H1 (cell line): ENCODE data around the gene TP53BP1. TPM values are rescaled to one million over a fixed set of nuclear protein-coding genes. Genes with fewer than 3 reads are reported as not detected.

ENCODE experiments used
- ASH2L ChIP-seq: fragments of 200-600, 300-600 bp; sonication (generic); IDR thresholded peaks from one replicate; pipeline ENCODE4 v1.7.1; 2017; ENCODE audit warnings: low read length
- CREB1 ChIP-seq: IDR thresholded peaks from 2 replicates; pipeline ENCODE4 v1.6.1; 2012; ENCODE audit warnings: inconsistent platforms
- CTBP2 ChIP-seq: IDR thresholded peaks from 2 replicates; pipeline ENCODE4 v1.7.0; 2011; ENCODE audit warnings: borderline replicate concordance, mild to moderate bottlenecking, moderate library complexity, mixed read lengths, low read length; ENCODE audit not compliant: insufficient read depth, insufficient read length
- FOSL1 ChIP-seq: IDR thresholded peaks from 2 replicates; pipeline ENCODE4 v1.6.1; 2011; ENCODE audit warnings: mild to moderate bottlenecking, low read depth, low read length, moderate library complexity; ENCODE audit not compliant: insufficient read depth
- GABPA ChIP-seq: IDR thresholded peaks from 2 replicates; pipeline ENCODE4 v1.6.1; 2011; ENCODE audit warnings: mild to moderate bottlenecking, low read length, moderate library complexity, borderline replicate concordance; ENCODE audit not compliant: insufficient read depth
- HDAC2 ChIP-seq, 2 experiments: fragments of 300-600 bp in 1 of 2; sonication (generic) in 1 of 2; IDR thresholded peaks; 2 replicates each; pipeline ENCODE4 v1.6.1; 2011 to 2012; ENCODE audit warnings: low read depth in 2 of 2, low read length in 2 of 2, mild to moderate bottlenecking in 2 of 2, moderate library complexity in 2 of 2, borderline replicate concordance in 1 of 2, inconsistent platforms in 1 of 2
- polyA plus RNA-seq, 7 experiments: library from polyadenylated mRNA; depleted of rRNA in 3 of 7; stranded (reverse) in 5 of 7; unstranded in 2 of 7; fragments of >200 nt in 5 of 7; fragments of 200-250 nt in 2 of 7; gene quantifications; 1 replicate in 5 of 7; 2 replicates in 1 of 7; 4 replicates in 1 of 7; pipeline versions ENCODE4 v1.2.1 to v1.2.3, GENCODE V29; 2011 to 2013; ENCODE audit warnings: missing spikeins in 2 of 7, mixed read lengths in 2 of 7
- total RNA-seq: library from RNA; stranded (reverse); fragmentation: NEBNext Ultra II Directional; extraction: Animal tissue kit (Norgen Biotek cat#: 25700); gene quantifications from 2 replicates; pipeline ENCODE4 v1.2.1, GENCODE V29; 2021
- TF ChIP-seq, protein P1 (sequence below): fragments of 300-600 bp; sonication (generic); IDR thresholded peaks from 2 replicates; pipeline ENCODE4 v1.7.1; 2012; ENCODE audit warnings: low read length, moderate library complexity, mild to moderate bottlenecking, inconsistent platforms; ENCODE audit not compliant: insufficient replicate concordance

The TP53BP1 gene
- total and polyA plus RNA-seq, 2 of the 8 experiments (the other 6 are each of a cell fraction or from before 2014, with no cell fraction given): 34.1 to 63.6 TPM

DNA sequence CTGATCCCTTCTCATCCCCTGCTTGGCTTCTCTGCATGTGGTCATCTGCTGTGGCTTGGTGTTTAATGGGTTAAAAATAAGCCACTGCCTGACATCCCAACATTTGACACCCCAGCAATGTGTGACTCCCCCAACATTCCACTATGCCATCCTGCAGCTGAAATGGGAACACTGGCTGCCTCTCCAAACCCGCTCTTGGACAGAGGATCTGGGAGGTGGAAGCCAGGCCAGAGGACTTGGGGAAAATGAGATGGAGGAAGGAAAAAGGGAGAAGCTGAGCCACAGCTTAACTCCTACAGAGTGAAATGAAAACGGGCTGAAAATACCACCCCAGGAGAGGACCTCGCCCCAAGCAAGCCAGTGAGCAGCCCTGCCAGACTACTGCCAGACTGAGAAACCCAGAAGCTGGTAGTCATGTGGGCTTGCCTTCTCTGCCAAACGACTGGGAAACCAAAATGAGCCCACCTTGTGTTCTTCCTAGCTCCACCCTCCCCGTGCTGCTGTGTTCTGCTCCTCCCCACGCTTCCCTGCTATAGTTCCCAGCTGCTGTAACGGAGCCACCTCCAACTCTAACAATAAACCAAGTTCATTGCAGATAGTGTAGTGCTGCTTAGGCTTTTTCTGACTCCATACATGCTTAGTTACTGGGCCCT, 38.2 kb upstream of the TP53BP1 start (continued):
- TF ChIP-seq, protein P1, sequence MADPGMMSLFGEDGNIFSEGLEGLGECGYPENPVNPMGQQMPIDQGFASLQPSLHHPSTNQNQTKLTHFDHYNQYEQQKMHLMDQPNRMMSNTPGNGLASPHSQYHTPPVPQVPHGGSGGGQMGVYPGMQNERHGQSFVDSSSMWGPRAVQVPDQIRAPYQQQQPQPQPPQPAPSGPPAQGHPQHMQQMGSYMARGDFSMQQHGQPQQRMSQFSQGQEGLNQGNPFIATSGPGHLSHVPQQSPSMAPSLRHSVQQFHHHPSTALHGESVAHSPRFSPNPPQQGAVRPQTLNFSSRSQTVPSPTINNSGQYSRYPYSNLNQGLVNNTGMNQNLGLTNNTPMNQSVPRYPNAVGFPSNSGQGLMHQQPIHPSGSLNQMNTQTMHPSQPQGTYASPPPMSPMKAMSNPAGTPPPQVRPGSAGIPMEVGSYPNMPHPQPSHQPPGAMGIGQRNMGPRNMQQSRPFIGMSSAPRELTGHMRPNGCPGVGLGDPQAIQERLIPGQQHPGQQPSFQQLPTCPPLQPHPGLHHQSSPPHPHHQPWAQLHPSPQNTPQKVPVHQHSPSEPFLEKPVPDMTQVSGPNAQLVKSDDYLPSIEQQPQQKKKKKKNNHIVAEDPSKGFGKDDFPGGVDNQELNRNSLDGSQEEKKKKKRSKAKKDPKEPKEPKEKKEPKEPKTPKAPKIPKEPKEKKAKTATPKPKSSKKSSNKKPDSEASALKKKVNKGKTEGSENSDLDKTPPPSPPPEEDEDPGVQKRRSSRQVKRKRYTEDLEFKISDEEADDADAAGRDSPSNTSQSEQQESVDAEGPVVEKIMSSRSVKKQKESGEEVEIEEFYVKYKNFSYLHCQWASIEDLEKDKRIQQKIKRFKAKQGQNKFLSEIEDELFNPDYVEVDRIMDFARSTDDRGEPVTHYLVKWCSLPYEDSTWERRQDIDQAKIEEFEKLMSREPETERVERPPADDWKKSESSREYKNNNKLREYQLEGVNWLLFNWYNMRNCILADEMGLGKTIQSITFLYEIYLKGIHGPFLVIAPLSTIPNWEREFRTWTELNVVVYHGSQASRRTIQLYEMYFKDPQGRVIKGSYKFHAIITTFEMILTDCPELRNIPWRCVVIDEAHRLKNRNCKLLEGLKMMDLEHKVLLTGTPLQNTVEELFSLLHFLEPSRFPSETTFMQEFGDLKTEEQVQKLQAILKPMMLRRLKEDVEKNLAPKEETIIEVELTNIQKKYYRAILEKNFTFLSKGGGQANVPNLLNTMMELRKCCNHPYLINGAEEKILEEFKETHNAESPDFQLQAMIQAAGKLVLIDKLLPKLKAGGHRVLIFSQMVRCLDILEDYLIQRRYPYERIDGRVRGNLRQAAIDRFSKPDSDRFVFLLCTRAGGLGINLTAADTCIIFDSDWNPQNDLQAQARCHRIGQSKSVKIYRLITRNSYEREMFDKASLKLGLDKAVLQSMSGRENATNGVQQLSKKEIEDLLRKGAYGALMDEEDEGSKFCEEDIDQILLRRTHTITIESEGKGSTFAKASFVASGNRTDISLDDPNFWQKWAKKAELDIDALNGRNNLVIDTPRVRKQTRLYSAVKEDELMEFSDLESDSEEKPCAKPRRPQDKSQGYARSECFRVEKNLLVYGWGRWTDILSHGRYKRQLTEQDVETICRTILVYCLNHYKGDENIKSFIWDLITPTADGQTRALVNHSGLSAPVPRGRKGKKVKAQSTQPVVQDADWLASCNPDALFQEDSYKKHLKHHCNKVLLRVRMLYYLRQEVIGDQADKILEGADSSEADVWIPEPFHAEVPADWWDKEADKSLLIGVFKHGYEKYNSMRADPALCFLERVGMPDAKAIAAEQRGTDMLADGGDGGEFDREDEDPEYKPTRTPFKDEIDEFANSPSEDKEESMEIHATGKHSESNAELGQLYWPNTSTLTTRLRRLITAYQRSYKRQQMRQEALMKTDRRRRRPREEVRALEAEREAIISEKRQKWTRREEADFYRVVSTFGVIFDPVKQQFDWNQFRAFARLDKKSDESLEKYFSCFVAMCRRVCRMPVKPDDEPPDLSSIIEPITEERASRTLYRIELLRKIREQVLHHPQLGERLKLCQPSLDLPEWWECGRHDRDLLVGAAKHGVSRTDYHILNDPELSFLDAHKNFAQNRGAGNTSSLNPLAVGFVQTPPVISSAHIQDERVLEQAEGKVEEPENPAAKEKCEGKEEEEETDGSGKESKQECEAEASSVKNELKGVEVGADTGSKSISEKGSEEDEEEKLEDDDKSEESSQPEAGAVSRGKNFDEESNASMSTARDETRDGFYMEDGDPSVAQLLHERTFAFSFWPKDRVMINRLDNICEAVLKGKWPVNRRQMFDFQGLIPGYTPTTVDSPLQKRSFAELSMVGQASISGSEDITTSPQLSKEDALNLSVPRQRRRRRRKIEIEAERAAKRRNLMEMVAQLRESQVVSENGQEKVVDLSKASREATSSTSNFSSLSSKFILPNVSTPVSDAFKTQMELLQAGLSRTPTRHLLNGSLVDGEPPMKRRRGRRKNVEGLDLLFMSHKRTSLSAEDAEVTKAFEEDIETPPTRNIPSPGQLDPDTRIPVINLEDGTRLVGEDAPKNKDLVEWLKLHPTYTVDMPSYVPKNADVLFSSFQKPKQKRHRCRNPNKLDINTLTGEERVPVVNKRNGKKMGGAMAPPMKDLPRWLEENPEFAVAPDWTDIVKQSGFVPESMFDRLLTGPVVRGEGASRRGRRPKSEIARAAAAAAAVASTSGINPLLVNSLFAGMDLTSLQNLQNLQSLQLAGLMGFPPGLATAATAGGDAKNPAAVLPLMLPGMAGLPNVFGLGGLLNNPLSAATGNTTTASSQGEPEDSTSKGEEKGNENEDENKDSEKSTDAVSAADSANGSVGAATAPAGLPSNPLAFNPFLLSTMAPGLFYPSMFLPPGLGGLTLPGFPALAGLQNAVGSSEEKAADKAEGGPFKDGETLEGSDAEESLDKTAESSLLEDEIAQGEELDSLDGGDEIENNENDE: no peak
- TF ChIP-seq ASH2L (no peak), GABPA (no peak), CTBP2 (no peak), CREB1 (no peak), HDAC2 (IDR thresholded peaks at IDR 0.05; ENCODE audit: borderline replicate concordance in 1 of 2, low read depth in 2 of 2, low read length in 2 of 2) (no peak), FOSL1 (no peak)
